Occipital lobe (tissue), 2 donors: ENCODE measurements around the gene RGL4. TPM values are rescaled to one million over a fixed set of nuclear protein-coding genes. Genes with fewer than 3 reads are reported as not detected.

Source experiments
- DNase-seq: peaks from one replicate; lab custom pipeline; 2025; lab: John Stamatoyannopoulos, UW
- total RNA-seq: library from RNA; depleted of rRNA; stranded (reverse); fragments of >200 nt; gene quantifications from one replicate; pipeline ENCODE4 v1.2.3, GENCODE V29; 2014

The RGL4 gene
- total RNA-seq, 1 donor from 2014 or later: not detected

- no peak for DNase-seq
Observed at GRCh38 chr22:23697031-23697970, 6.5 kb downstream of the RGL4 start.

DNA sequence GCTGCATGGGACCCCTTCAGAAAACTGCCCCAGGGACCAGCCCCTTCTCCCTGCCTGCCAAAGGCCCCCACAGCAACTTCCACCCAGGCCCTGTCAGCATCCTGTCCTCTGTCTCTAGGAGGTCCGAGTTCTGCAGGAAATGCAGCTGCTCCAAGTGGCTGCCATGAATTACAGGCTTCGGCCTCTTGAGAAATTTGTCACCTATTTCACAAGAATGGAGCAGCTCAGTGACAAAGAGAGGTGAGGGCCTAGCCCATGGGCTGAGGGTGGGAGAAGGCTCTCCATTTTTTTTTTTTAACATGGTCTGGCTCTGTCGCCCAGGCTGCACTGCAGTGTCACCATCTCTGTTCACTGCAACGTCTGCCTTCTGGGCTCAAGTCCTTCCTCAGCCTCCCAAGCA lies 7.3 kb downstream of the RGL4 start:
- no peak for DNase-seq

DNA sequence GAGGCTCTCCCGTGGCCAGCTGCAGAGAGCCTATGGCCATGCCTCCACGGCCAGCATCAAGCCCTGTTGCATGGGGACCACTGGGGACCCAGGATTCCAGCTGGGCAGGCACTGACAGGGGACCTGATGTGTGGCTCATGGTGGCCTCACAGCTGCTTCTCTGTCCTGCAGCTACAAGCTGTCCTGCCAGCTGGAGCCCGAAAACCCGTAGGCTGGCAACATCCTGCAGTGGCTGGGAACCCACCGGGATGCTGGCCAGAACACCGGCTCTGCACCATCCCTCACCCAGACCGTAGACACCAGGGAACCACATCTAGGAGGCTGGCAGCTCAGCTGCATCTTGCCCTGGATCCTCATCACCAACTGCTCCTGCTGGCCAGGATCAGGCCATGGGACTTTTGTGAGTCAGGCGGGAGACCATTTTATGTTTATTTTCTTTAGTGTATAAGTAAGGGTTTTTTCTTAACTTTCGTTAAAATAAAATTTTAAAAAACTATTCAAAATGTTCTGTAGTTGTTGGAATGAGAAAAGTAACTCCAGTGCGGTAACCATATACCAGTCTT lies 7.9 kb downstream of the RGL4 start:
- no peak for DNase-seq

DNA sequence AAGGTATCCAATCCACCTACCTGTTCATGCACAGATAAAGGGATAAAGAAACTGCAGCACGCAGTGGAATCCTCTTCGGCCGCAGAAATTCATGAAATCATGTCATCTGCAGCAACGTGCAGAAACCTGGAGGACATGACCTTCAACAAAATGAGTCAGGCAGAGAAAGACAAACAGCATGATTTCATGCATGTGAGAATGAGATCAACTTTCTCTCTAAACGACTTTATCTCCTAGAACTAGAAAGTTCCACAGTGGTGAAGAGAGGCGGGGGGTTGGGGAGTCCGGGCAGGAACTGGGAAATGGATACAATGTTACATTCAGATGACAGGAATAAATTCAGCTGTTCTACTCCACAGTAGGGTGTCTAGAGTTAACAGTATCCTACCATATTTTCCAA lies 9.9 kb downstream of the RGL4 start:
- no peak for DNase-seq

DNA sequence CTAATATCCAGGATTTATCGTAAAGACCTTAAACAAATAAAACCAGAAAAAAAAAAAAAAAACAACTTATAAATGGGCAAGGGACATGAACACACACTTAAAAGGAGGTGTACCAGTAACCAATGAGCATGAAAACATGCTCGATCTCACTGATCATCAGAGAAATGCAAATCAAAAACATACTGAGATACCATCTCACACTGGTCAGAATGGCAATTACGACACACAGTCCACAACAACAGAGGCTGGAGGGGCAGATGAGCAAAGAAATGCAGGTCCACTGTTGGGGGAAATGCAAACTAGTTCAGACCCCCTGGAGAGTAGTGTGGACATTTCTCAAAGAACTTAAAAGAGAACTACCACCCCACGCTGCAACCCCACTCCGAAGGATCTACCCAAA lies 13.2 kb downstream of the RGL4 start:
- DNase-seq: no peak

GRCh38 chr22:23704829-23705228 lies 14.0 kb downstream of the RGL4 start:
- no peak for DNase-seq

- DNase-seq: no peak
Observed at GRCh38 chr22:23705358-23705757, 14.5 kb downstream of the RGL4 start.

GRCh38 chr22:23708270-23708669 lies 17.5 kb downstream of the RGL4 start:
- DNase-seq: no peak

DNA sequence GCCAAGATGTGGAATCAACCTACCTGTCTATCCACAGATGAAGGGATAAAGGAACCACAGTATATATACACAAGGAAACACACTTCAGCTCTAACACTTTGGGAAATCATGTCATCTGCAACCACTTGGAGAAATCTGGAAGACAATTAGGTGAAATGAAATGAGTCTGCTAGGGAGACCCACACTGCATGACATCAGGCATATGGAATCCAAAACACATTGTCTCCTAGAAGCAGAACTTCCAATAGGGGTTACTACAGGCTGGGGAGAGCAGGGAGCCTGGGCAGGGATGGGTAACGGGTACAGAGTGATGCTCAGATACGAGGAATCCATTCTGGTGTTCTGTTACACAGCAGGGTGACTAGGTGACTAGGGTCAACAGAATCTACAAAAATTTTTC lies 18.3 kb downstream of the RGL4 start:
- DNase-seq: no peak

GRCh38 chr22:23712256-23712655 lies 21.4 kb downstream of the RGL4 start:
- DNase-seq: no peak

DNA sequence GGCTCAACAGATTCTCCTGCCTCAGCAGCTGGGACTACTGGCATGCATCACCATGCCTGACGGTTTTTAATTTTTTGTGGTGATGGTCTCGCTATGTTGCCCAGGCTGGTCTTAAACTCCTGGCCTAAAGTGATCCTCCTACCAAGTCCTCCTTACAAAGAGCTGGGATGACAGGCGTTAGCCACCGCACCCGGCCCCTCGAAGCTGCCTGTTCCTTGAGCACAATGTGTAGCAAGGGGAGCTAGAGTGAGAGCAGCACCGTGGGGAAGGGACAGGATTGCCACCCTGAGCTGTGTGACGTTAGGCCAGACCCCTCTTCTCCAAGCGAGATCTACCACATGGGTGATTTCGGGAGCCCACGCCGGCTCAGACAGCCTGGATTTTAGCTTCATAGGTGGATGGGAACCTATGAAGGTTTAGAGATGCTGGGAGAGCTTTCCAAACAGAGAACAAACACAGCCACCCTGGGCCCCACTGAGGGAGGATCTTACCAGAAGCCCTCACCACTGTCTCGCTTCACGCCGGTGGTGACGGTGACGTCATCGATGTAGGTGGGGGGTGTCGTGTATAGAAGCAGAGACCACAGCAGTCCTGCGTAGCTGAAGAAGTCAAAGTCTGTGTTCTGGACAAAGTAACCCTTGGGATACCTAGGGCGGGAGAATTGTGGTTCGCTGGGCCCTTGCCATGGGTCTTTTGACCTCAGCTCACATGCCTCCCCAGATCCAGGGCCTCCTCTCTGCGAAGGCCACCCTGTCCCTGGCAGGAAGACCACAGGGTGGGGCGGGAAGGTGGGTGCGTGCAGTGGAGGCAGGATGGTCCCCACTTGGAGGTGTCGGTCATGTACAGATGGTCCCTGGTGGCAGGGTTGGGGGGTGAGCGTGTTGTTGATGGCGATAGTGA lies 23.1 kb downstream of the RGL4 start:
- no peak for DNase-seq

DNA sequence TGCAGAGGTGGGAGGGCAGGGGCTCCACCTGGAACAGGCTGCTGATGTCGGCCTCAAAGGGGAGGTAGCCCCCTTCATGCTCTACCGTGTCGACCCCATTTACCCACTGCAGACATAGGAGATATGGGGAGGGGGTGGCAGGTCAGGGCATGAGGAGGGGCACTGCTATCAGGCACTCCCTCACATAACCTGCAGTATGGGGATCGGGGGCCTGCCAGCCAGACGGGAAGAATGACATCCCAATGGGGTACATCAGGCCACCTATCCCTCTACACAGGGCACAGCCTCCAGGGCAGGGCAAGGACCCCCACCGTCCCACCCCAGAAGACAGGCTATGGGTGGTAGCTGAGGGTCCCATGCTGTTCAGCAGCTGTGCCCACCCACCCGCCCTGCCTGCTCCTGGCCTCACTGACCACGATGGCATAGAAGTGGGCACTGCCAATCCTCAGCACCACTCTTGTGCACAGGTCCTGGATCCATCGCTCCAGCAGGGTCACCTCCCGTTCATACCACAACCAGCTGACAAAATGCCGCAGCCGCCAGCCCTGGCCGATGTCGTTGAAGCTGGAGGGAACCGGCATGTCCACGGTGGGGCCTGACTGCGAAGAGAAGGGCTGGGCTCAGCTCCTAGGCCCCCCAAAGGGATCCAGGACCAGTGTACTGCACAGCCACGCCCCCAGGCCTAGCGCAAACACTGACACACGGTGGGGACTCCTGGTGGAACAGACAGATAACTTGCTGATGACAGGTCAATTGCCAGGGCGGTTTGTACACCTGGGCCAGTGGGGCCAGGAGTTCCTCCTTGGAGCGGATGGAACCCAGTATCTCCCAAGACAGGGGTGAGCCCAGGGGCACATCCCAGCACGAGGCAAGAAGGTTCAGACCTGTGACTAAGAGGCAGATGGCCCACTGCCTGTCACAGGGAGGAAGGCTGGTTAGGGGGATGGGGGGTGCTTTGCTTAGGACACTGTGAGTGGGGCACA lies 24.1 kb downstream of the RGL4 start:
- no peak for DNase-seq

DNA sequence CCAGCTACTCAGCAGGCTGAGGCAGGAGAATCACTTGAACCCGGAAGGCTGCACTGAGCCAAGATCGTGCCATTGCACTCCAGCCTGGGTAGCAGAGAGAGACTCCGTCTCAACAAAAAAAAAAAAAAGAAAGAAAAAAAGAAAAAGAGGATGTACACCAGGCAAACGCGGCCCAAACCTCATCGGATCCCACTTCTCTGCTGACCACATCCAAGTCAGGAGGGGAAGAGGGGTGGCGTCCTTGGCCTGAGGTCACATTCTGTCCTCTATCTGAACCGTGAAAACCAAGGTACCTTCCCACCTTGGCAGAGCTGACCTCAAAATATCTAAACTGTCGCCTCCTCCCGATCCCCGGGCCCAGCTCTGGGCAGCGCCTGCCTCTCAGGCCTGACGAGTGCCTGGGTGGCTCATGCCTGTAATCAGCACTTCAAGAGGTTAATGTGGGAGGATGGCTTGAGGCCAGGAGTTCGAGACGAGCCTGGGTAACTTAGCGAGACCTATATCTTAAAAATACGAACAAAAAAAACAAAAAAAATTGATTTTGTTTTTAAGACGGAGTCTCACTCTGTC lies 25.1 kb downstream of the RGL4 start:
- DNase-seq: no peak

GRCh38 chr22:23716811-23717801 lies 26.3 kb downstream of the RGL4 start:
- DNase-seq: peak; percentile 75

DNA sequence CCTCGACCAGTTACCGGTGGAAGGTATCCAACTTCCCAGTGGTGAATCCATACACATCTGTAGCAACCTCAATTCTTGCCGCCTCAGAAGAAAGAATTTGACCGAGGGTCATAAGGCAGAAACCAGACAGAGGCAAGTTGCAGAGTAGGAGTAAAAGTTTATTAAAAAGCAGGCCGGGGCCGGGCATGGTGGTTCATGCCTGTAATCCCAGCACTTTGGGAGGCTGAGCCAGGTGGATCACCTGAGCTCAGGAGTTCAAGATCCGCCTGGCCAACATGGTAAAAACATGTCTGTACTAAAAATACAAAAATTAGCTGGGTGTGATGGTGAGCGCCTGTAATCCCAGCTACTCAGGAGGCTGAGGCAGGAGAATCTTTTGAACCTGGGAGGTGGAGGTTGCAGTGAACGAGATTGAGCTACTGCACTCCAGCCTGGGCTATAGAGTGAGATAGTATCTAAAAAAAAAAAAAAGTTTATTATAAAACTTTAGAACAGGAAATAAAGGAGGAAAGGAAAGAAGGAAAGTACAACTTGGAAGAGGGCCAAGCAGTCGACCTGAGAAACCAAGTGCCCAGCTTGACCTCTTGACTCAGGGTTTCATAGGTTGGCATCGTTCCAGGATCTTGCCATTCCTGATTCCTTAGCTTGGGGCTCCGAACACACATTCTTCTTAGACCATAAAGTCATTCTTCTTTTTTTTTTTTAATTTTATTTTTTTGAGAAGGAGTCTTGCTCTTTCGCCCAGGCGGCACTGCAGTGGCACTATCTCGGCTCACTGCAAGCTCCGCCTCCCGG lies 27.8 kb downstream of the RGL4 start:
- no peak for DNase-seq

DNA sequence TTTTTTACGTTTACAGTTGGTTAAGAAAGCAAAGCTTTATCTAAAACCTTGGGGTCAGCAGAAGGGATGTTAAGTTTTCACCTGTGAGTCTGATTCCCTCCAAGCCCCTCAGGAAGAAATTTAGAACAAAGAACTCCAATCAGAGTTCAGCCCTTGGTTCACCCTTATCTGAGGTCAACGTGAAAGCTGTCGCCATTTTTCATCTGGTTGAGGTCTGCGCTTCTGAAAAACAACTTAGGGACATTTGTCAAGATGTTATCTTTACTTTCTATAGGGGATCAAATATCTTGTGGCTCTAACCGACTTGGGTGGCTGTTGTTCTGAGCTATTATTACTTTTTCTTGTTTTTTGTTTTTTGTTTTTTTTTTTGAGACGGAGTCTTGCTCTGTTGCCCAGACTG lies 30.0 kb downstream of the RGL4 start:
- DNase-seq: no peak

DNA sequence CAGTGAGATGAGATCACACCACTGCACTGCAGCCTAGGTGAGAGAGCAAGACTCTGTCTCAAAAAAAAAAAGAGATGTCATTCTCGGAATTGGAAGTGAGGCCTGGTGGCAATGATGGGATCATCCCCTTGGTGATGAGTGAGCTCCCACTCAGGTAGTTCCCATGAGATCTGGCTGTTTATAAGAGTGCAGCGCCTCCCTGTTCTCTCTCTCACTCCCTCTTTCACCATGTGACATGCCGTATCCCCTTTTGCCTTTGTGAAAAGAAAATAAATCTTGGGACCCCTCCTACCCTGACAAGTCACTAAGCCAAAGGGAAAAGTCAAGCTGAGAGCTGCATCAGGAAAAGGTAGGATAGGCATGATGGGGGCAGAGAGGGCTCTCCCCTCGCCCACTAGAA lies 31.3 kb downstream of the RGL4 start:
- DNase-seq: no peak

DNA sequence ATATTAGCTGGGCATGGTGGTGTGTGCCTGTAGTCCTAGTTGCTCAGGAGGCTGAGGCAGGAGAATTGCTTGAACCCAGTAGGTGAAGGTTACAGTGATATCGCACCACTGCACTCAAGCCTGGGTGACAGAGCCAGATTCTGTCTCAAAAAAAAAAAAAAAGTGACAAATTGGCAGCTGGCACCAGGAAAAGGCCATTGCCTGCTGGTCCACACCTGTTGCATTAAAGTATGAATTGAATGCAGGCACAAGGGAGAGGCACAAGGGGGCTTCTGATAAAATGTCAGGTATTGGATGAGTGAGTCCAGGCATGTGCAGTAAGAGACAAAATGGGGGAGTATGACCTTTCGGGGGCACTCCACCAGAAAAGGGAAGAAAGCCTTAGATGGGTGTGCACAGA lies 31.9 kb downstream of the RGL4 start:
- DNase-seq: no peak
